Calu3 (cell line): ENCODE data around the gene REG3G. TPM values are rescaled to one million over a fixed set of nuclear protein-coding genes. Genes with fewer than 3 reads are reported as not detected.

ENCODE experiments used
- BruUV-seq: library from RNA; stranded (reverse); fragments of 400-500 nt; replicated peaks from 2 replicates; lab custom pipeline; 2021; lab: Mats Ljungman, UMichigan
- CTCF ChIA-PET: fragments of 300-600 bp; sonication (Branson Sonifier 250); formaldehyde crosslinking; loops from one replicate; lab custom pipeline; 2022; ENCODE audit warnings: antibody characterized with exemption; lab: Charles Lee
- DNase-seq: peaks from one replicate; pipeline ENCODE4 v3.0.0; 2022
- H3K27ac Mint-ChIP-seq: one replicate; pipeline ENCODE4 v1.8.0; 2022; ENCODE audit warnings: mixed read lengths; ENCODE audit not compliant: unreplicated experiment
- H3K27me3 Mint-ChIP-seq: one replicate; pipeline ENCODE4 v1.8.0; 2022; ENCODE audit warnings: mixed read lengths; ENCODE audit not compliant: unreplicated experiment
- H3K36me3 Mint-ChIP-seq: one replicate; pipeline ENCODE4 v1.8.0; 2022; ENCODE audit warnings: mild to moderate bottlenecking, moderate library complexity, mixed read lengths; ENCODE audit not compliant: insufficient read depth, unreplicated experiment
- H3K4me1 Mint-ChIP-seq: one replicate; pipeline ENCODE4 v1.8.0; 2022; ENCODE audit warnings: mild to moderate bottlenecking, low read depth, mixed read lengths; ENCODE audit not compliant: unreplicated experiment
- H3K4me3 Mint-ChIP-seq: one replicate; pipeline ENCODE4 v1.8.0; 2022; ENCODE audit warnings: mild to moderate bottlenecking, low read depth, moderate library complexity, mixed read lengths; ENCODE audit not compliant: unreplicated experiment
- H3K9me3 Mint-ChIP-seq: one replicate; pipeline ENCODE4 v1.8.0; 2022; ENCODE audit warnings: low read depth, mixed read lengths; ENCODE audit not compliant: unreplicated experiment
- CTCF ChIP-seq: fragments of 200-600 bp; IDR thresholded peaks from one replicate; pipeline ENCODE4 v1.8.0; 2022; ENCODE audit warnings: antibody characterized with exemption; ENCODE audit not compliant: unreplicated experiment
- intact Hi-C: fragments of 100-400 bp; cut with micrococcal nuclease; formaldehyde crosslinking; loops from one replicate; pipeline ENCODE4 v1.10.0; 2022; ENCODE audit not compliant: unreplicated experiment
- total RNA-seq: library from RNA; stranded (reverse); gene quantifications from 2 replicates; pipeline ENCODE4 v1.2.3, GENCODE V29; 2022

REG3G gene
- total RNA-seq, 1 experiment from 2014 or later, result not detected

DNA sequence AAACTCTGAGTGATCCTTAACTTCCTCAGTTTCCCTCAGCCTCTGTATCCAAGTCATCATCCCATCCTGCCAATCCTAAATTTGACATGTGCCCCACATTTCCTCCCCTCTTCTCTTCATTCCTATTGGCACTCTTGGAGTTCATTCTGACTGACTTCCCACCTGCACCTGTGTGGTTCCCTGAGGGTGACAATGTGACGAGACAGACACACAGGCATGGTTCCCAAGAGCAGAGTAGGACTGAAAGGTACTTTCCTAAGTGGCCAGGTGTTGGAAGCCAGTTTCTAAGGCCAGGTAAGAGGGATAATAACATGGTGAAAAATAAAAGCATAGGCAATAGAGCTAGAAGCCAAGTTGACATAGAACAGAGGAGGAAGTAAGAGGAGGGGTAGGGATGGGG is 24.2 kb upstream of the REG3G start:
- CTCF ChIA-PET, result interaction anchor here (0.6 kb wide), 1 partner anchor 30 kb away, joined by 5 read pairs; no protein-coding TSS in a partner anchor
- DNase-seq, result no peak
- no peak overlapping the region for H3K27ac Mint-ChIP-seq
- H3K27me3 Mint-ChIP-seq, result no peaks in the 10 kb centered on the region
- no peaks in the 10 kb centered on the region for H3K4me1 Mint-ChIP-seq
- intact Hi-C loops, result no loop called here
- H3K36me3 Mint-ChIP-seq, result no peaks in the 10 kb centered on the region
- TF ChIP-seq CTCF, result no peak
- no peak overlapping the region for H3K4me3 Mint-ChIP-seq
- no TSS peak for BruUV-seq
- no peaks in the 10 kb centered on the region for H3K9me3 Mint-ChIP-seq

DNA sequence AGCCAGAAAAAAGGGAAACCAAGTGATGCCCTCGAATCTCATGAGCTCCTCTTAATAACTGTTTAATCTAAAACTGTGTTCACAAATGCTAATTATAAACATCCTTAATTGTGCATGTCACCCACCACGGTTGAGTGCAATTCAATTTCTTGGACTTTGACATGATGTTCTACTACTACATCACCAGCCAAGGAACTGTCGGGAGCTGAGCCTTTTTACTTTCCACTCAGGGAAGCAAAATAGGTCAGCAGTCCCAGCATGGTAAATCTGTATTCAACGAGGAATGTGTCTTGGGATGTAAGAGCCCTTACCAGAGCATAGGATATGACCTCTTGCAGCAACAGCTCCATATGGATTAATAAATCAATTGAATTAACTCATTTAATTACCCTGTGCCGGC is 20.8 kb upstream of the REG3G start:
- CTCF ChIA-PET, result no interaction called here
- Mint-ChIP-seq H3K4me1 (no peaks in the 10 kb centered on the region), H3K36me3 (no peaks in the 10 kb centered on the region), H3K9me3 (peaks cover 7% of the 10 kb centered on the region), H3K27ac (no peak overlapping the region), H3K4me3 (no peak overlapping the region), H3K27me3 (no peaks in the 10 kb centered on the region)
- no TSS peak for BruUV-seq
- DNase-seq, result no peak
- intact Hi-C loops, result no loop called here
- TF ChIP-seq CTCF, result no peak

DNA sequence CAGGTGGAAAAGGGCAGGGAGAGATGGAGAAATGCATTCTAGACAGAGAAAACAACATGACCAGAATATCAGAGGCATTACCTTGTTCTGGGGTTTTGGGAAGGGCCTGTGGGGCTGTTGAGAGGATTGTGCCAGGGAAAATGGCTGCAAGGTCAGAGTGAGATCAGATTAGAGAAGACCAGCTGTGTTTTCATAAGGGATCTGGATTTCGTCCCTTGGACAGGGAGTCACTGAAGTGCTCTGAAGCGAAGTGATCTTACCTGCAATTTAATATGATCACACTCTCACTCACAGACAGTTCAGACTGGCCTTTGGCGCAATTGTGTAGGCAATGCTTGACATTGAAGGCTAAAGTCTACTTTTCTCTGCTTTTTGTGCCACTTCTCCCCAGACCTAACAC is 20.3 kb upstream of the REG3G start:
- no peak overlapping the region for H3K27ac Mint-ChIP-seq
- H3K36me3 Mint-ChIP-seq, result no peaks in the 10 kb centered on the region
- TF ChIP-seq CTCF, result no peak
- peaks cover 7% of the 10 kb centered on the region for H3K9me3 Mint-ChIP-seq
- intact Hi-C loops, result no loop called here
- no peak overlapping the region for H3K4me3 Mint-ChIP-seq
- H3K4me1 Mint-ChIP-seq, result no peaks in the 10 kb centered on the region
- no TSS peak for BruUV-seq
- DNase-seq, result no peak
- CTCF ChIA-PET, result interaction anchor here (0.6 kb wide), 1 partner anchor 1745 kb away, joined by 4 read pairs; no protein-coding TSS in a partner anchor
- H3K27me3 Mint-ChIP-seq, result no peaks in the 10 kb centered on the region

- DNase-seq, result no peak
- intact Hi-C loops, result no loop called here
- Mint-ChIP-seq H3K27ac (no peak overlapping the region), H3K36me3 (no peaks in the 10 kb centered on the region), H3K4me3 (no peak overlapping the region), H3K27me3 (no peaks in the 10 kb centered on the region), H3K9me3 (peaks cover 7% of the 10 kb centered on the region), H3K4me1 (no peaks in the 10 kb centered on the region)
- no peak for TF ChIP-seq CTCF
- CTCF ChIA-PET, result no interaction called here
- no TSS peak for BruUV-seq
Measured at GRCh38 chr2:79009388-79009787, 16.1 kb upstream of the REG3G start.
